ENCODE data around the gene ABCA1.
"Not testable (repeated sequence)": the region's sequence is repeated elsewhere in the genome, so short reads cannot be mapped to it uniquely, and the experiment has no call there.

ABCA1 gene

GRCh38 chr9:104931256-104931655 is 3.3 kb upstream of the ABCA1 start:
- DNase-seq (ENCODE audit: low read depth): no peak
- TF ChIP-seq CTCF (IDR thresholded peaks at IDR 0.05; ENCODE audit: control insufficient read depth, insufficient read depth, low read depth, low read length, missing control alignments): no peak
- H3K4me3 ChIP-seq (ENCODE audit: control insufficient read depth, low read depth, low read length): no peak overlapping the region

- TF ChIP-seq CTCF (IDR thresholded peaks at IDR 0.05; ENCODE audit: control insufficient read depth, insufficient read depth, low read depth, low read length, missing control alignments): no peak
- H3K4me3 ChIP-seq (ENCODE audit: control insufficient read depth, low read depth, low read length): peak overlapping the region; percentile 75
- no peak for DNase-seq (ENCODE audit: low read depth)
Observed at GRCh38 chr9:104927216-104927911, 591 bp downstream of the ABCA1 start.

- DNase-seq (ENCODE audit: low read depth): no peak
- no peak overlapping the region for H3K4me3 ChIP-seq (ENCODE audit: control insufficient read depth, low read depth, low read length)
- no peak for TF ChIP-seq CTCF (IDR thresholded peaks at IDR 0.05; ENCODE audit: control insufficient read depth, insufficient read depth, low read depth, low read length, missing control alignments)
Observed at GRCh38 chr9:104923740-104924139, 4.2 kb downstream of the ABCA1 start.

GRCh38 chr9:104923289-104923688 is 4.7 kb downstream of the ABCA1 start:
- peak; percentile 55 for DNase-seq (ENCODE audit: low read depth)
- H3K4me3 ChIP-seq (ENCODE audit: control insufficient read depth, low read depth, low read length): no peak overlapping the region
- no peak for TF ChIP-seq CTCF (IDR thresholded peaks at IDR 0.05; ENCODE audit: control insufficient read depth, insufficient read depth, low read depth, low read length, missing control alignments)

- not testable (repeated sequence) for DNase-seq (ENCODE audit: low read depth); H3K4me3 ChIP-seq (ENCODE audit: control insufficient read depth, low read depth, low read length)
Observed at GRCh38 chr9:104922748-104923147, 5.2 kb downstream of the ABCA1 start.

GRCh38 chr9:104921067-104921741 is 6.8 kb downstream of the ABCA1 start:
- no peak for TF ChIP-seq CTCF (IDR thresholded peaks at IDR 0.05; ENCODE audit: control insufficient read depth, insufficient read depth, low read depth, low read length, missing control alignments)
- no peak overlapping the region for H3K4me3 ChIP-seq (ENCODE audit: control insufficient read depth, low read depth, low read length)
- no peak for DNase-seq (ENCODE audit: low read depth)

GRCh38 chr9:104915753-104916152 is 12.2 kb downstream of the ABCA1 start:
- no peak for TF ChIP-seq CTCF (IDR thresholded peaks at IDR 0.05; ENCODE audit: control insufficient read depth, insufficient read depth, low read depth, low read length, missing control alignments)
- H3K4me3 ChIP-seq (ENCODE audit: control insufficient read depth, low read depth, low read length): no peak overlapping the region
- DNase-seq (ENCODE audit: low read depth): no peak

All from AG09309 (cell line).